Measurements from ENCODE around the gene MOV10. TPM values are rescaled to one million over a fixed set of nuclear protein-coding genes. Genes with fewer than 3 reads are reported as not detected.

The MOV10 gene
- total and polyA plus RNA-seq, 2 of the 13 experiments (the other 11 are each of a cell fraction or from before 2014, with no cell fraction given): 56.4 to 58.2 TPM

DNA sequence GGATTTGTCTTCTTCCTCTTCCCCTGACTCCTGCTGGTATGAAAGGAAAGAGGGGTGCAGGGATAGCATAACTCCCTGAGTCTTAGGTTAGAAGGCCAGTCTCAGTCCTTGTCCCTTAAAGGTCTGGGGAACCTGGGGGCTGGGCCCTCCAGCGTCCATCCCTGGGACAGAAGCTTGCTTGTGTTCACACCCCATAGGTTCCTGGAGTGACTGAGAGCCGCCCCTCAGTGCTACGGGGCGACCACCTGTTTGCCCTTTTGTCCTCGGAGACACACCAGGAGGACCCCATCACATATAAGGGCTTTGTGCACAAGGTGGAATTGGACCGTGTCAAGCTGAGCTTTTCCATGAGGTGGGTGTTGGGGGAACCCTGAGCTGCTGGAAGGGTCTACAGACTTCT lies 19.4 kb downstream of the MOV10 start:
- Histone ChIP-seq H3K9ac (ENCODE audit: insufficient read depth, low read depth, low read length) (no peak overlapping the region), H3K36me3 (replicated peaks in 1 of 2; ENCODE audit: control insufficient read depth in 1 of 2, insufficient read depth in 2 of 2, low read length in 2 of 2) (peaks cover 26 to 71% of the 10 kb centered on the region in 2 experiments), H3K27me3 (ENCODE audit: control insufficient read depth in 1 of 2, insufficient read depth in 2 of 2, low read length in 2 of 2) (no peaks in the 10 kb centered on the region), H3K9me3 (ENCODE audit: low read length) (no peaks in the 10 kb centered on the region), H4K20me1 (ENCODE audit: insufficient read depth, low read length) (no peaks in the 10 kb centered on the region), H3K4me2 (ENCODE audit: low read depth, low read length) (no peak overlapping the region), H3K27ac (ENCODE audit: extremely low read length, insufficient read depth, low read length) (no peak overlapping the region), H2AFZ (ENCODE audit: low read length) (no peak overlapping the region), H3K79me2 (ENCODE audit: insufficient read depth, low read length) (no peaks in the 10 kb centered on the region), H3K4me1 (ENCODE audit: insufficient read depth, low read length) (peaks cover 21% of the 10 kb centered on the region), H3K4me3 (replicated peaks in 1 of 3; ENCODE audit: insufficient read depth in 1 of 3, low read depth in 2 of 3, low read length in 3 of 3) (no peak overlapping the region)
- WGBS (ENCODE audit: low lambda C conversion rate): 84% methylated on average over 3 of the region's 6 CpGs
- ATAC-seq (no peak), DNase-seq (ENCODE audit: low spot score) (no peak), FAIRE-seq (no peak)
- POLR2A ChIA-PET: interaction anchor here (0.9 to 1.6 kb wide), 3 partner anchors 9 to 19 kb away, joined by 3 read pairs; partner anchors contain the start of gene RHOC
- intact Hi-C loops (cut with micrococcal nuclease; ENCODE audit: unreplicated experiment): no loop called here
- TF ChIP-seq ZNF136 (CRISPR knock-in tag; IDR thresholded peaks at IDR 0.05; ENCODE audit: low read depth) (no peak), EZH2 (conservative IDR thresholded peaks at IDR 0.05; ENCODE audit: low read depth, low read length) (no peak), ZNF431 (CRISPR knock-in tag; IDR thresholded peaks at IDR 0.05; ENCODE audit: borderline replicate concordance, low read depth) (no peak), MZF1 (CRISPR knock-in tag; IDR thresholded peaks at IDR 0.05; ENCODE audit: borderline replicate concordance) (no peak), ZNF451 (CRISPR knock-in tag; IDR thresholded peaks at IDR 0.05) (no peak), NR2F1 (CRISPR knock-in tag; IDR thresholded peaks at IDR 0.05) (no peak), CCDC6 (CRISPR knock-in tag; IDR thresholded peaks at IDR 0.05) (no peak), ZNF674 (CRISPR knock-in tag; IDR thresholded peaks at IDR 0.05; ENCODE audit: low read depth) (no peak)
- TF ChIP-seq, protein P1, sequence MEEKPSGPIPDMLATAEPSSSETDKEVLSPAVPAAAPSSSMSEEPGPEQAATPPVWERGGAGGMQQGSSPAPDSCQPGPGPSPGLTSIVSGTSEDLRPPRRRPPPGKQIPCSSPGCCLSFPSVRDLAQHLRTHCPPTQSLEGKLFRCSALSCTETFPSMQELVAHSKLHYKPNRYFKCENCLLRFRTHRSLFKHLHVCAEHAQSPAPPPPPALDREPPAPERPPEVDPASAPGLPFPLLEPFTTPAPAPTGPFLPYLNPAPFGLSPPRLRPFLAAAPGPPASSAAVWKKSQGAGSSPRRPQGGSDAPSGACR (CRISPR knock-in tag; IDR thresholded peaks at IDR 0.05): no peak
- CTCF ChIA-PET (ENCODE audit: low intra/inter-chr PET ratio, low total read pairs): no interaction called here
- in situ Hi-C loops (cut with HindIII; ENCODE audit: extremely low pct_ligation_motif_present, low pct_unique_long_range_greater_than_20kb): no loop called here
- no TSS peak for BruUV-seq (replicated peaks)
